Liver (tissue), 3 donors: ENCODE results near the gene SLC6A16.

Experiments used
- CTCF ChIP-seq: fragments of 150-350 bp; IDR thresholded peaks from 2 replicates; pipeline ENCODE4 v1.5.1; 2017; ENCODE audit warnings: improper control_type of control experiment, low read depth, low read length; ENCODE audit not compliant: missing input control
- EGR1 ChIP-seq, 2 donors: IDR thresholded peaks; 2 replicates each; pipeline ENCODE4 v1.6.1; 2016 to 2018; ENCODE audit warnings: antibody characterized with exemption in 2 of 2, low read depth in 2 of 2
- FOXA2 ChIP-seq: IDR thresholded peaks from 2 replicates; pipeline ENCODE4 v1.6.1; 2016; ENCODE audit warnings: antibody characterized with exemption
- GABPA ChIP-seq, 2 donors: IDR thresholded peaks in 1 of 2; conservative IDR thresholded peaks in 1 of 2; 2 replicates each; pipeline ENCODE4 v1.6.1; 2016; ENCODE audit warnings: antibody characterized with exemption in 2 of 2, mild to moderate bottlenecking in 1 of 2, moderate library complexity in 1 of 2
- HNF4A ChIP-seq, 2 donors: conservative IDR thresholded peaks; 2 replicates each; pipeline ENCODE4 v1.6.1; 2016; ENCODE audit warnings: antibody characterized with exemption in 2 of 2, mild to moderate bottlenecking in 2 of 2
- JUND ChIP-seq, 2 donors: IDR thresholded peaks; 2 replicates each; pipeline ENCODE4 v1.6.1; 2016; ENCODE audit warnings: antibody characterized with exemption in 2 of 2
- NR2F2 ChIP-seq: IDR thresholded peaks from 2 replicates; pipeline ENCODE4 v1.6.1; 2016; ENCODE audit warnings: antibody characterized with exemption
- RAD21 ChIP-seq, 2 donors: IDR thresholded peaks; 2 replicates each; pipeline ENCODE4 v1.6.1; 2016; ENCODE audit warnings: antibody characterized with exemption in 2 of 2, mild to moderate bottlenecking in 2 of 2
- REST ChIP-seq: IDR thresholded peaks from 2 replicates; pipeline ENCODE4 v1.6.1; 2016; ENCODE audit warnings: antibody characterized with exemption, mild to moderate bottlenecking
- SP1 ChIP-seq: IDR thresholded peaks from 2 replicates; pipeline ENCODE4 v1.6.1; 2018; ENCODE audit warnings: antibody characterized with exemption, mild to moderate bottlenecking
- TAF1 ChIP-seq: conservative IDR thresholded peaks from 2 replicates; pipeline ENCODE4 v1.6.1; 2016; ENCODE audit warnings: antibody characterized with exemption, mild to moderate bottlenecking
- YY1 ChIP-seq: IDR thresholded peaks from 2 replicates; pipeline ENCODE4 v1.6.1; 2016; ENCODE audit warnings: antibody characterized with exemption, mild to moderate bottlenecking
- TF ChIP-seq, protein P1 (sequence below): IDR thresholded peaks from 2 replicates; pipeline ENCODE4 v1.6.1; 2016; ENCODE audit warnings: antibody characterized with exemption
- TF ChIP-seq, protein P2 (sequence below): IDR thresholded peaks from 2 replicates; pipeline ENCODE4 v1.6.1; 2016; ENCODE audit warnings: antibody characterized with exemption
- donor health status: healthy.
- donor health status: healthy.

DNA sequence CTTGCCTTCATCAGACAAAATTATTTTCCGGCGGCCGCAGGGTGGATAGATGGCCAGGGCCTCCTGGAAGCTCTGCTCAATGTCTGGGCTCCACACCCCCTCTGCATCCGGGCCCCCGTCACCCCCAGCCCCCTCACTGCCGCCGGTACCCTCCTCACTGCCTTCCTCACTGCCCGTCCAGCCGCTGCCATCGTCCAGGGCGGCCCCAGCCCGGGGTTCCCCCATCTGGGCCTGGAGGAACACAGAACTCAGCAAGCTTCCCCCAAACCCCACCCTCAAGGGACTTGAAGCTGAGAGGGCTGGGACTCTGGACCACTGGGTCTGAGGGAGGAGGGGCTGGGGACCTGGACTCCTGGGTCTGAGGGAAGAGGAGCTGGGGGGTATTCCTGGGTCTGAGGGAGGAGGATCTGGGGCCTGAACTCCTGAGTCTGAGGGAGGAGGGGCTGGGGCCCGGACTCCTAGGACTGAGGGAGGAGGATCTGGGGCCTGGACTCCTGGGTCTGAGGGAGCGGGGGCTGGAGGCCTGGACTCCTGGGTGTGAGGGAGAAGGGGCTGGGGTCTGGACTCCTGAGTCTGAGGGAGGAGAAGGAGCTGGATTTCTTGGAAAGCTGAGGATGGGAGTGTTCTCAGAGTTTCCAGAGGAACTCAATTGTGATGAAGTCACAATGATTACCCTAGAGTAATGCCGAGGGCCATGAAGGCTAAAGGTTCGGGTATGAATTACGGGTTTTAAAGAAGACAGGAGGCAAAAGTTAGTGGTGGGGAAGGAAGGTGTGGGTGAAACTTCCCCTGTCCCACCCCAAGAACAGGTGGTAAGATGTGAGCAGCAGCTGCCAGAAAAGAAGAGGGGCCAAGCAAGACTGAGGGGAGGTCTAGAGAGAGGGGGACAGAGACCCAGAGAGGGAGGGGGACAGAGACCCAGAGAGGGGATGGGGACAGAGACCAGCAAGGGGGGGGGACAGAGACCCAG lies 35.1 kb upstream of the SLC6A16 start:
- TF ChIP-seq CTCF, result no peak
- no peak for TF ChIP-seq TAF1
- no peak for TF ChIP-seq RAD21 (IDR thresholded peaks at IDR 0.05)
- TF ChIP-seq EGR1 (IDR thresholded peaks at IDR 0.05; ENCODE audit: low read depth in 2 of 2), result no peak
- TF ChIP-seq, protein P1, sequence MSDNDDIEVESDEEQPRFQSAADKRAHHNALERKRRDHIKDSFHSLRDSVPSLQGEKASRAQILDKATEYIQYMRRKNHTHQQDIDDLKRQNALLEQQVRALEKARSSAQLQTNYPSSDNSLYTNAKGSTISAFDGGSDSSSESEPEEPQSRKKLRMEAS, result no peak
- TF ChIP-seq REST, result no peak
- no peak for TF ChIP-seq GABPA (IDR thresholded peaks at IDR 0.05 in 1 of 2, conservative IDR thresholded peaks at IDR 0.05 in 1 of 2)
- no peak for TF ChIP-seq SP1
- no peak for TF ChIP-seq YY1
- TF ChIP-seq FOXA2, result no peak
- no peak for TF ChIP-seq NR2F2
- TF ChIP-seq, protein P2, sequence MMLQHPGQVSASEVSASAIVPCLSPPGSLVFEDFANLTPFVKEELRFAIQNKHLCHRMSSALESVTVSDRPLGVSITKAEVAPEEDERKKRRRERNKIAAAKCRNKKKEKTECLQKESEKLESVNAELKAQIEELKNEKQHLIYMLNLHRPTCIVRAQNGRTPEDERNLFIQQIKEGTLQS, result no peak
- no peak for TF ChIP-seq HNF4A (conservative IDR thresholded peaks at IDR 0.05)
- TF ChIP-seq JUND (IDR thresholded peaks at IDR 0.05), result no peak
